ENCODE results near the gene KCNC2.
"Not testable (repeated sequence)": the region's sequence is repeated elsewhere in the genome, so short reads cannot be mapped to it uniquely, and the experiment has no call there.

The KCNC2 gene

GRCh38 chr12:75209812-75210138 is at the start of gene KCNC2:
KCNC2 (minus strand) TSS chr12:75209839.
- no peak for DNase-seq (ENCODE audit: low spot score)

GRCh38 chr12:75259143-75259542 is 49.5 kb upstream of the KCNC2 start:
- no peak for DNase-seq (ENCODE audit: low spot score)

DNA sequence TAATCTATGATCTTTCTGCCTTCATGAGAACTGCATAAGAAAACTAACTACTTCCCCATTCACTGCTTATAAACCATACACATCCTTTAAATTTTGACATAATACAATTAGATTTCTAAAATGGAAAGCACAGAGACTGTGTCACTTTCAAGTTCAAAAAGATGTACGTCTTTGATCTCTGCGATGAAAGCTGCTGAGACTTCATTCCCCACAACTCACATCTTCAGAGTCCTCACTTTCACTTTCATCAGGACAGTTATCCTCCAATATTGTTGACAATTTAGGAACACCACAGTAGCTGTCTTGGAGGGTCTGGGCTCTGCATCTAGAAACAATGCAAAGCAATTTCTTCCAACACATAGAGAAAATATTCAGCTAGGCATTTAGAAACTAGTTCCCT is 47.9 kb upstream of the KCNC2 start:
- DNase-seq (ENCODE audit: low spot score) = no peak

DNA sequence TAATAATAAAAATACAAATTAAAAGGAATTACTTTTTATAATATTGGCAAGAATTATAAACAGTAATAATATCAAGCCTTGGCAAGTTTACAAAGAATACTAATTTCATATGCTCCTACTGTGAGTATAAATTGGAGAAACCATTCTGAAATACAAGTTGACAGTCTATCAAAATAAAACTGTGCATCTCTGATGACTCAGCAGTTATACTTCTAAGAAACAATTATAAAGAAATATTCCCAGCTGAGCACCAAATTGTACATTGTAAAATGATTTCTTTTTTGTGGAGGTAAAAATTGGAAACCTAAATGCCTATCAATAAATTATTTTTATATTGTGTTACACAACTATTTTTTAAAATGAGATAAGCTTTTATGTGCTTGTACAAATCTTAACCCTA is 35.5 kb upstream of the KCNC2 start:
- DNase-seq (ENCODE audit: low spot score) = no peak

- no peak for DNase-seq (ENCODE audit: low spot score)
Measured at GRCh38 chr12:75239987-75240386, 30.3 kb upstream of the KCNC2 start.

DNA sequence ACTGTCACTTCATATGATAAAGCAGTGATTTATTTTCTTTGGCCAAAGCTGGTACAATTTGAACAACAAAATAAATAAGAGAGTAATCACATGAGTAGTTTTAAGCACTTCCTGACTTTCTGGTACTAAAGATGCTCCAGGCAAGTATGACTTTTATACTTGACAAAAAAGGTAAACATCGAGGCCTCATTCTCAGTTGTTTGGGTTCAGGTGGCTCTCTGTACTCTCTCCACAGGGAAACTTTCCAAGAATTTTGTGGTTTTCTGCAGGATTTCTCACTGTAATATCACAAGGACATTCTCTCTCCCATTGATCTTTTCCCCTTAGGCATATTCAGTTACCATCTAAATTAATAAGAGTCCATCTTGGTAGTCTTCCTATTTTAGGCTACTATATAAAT is 26.6 kb upstream of the KCNC2 start:
- DNase-seq (ENCODE audit: low spot score) = no peak

- DNase-seq (ENCODE audit: low spot score) = no peak
Measured at GRCh38 chr12:75227132-75227531, 17.5 kb upstream of the KCNC2 start.

DNA sequence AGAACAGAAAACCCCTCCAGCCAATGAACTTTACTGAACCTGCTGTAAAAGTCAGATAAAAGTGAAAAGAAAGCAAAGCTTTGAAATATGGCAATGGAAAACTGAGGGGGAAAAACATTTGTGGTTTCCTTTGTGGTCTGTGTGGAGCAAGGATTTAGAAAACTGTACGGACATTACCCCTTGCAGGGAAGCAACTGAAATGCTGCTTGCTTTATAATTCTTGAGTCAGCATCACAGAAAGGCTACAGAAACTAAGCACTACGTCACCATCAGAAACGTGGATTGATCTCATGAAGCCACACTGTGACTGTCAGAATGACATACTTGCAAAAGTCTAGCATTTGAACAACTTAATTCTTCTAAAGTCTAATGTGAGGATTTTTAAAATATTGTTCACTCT is 2.4 kb upstream of the KCNC2 start:
- no peak for DNase-seq (ENCODE audit: low spot score)

DNA sequence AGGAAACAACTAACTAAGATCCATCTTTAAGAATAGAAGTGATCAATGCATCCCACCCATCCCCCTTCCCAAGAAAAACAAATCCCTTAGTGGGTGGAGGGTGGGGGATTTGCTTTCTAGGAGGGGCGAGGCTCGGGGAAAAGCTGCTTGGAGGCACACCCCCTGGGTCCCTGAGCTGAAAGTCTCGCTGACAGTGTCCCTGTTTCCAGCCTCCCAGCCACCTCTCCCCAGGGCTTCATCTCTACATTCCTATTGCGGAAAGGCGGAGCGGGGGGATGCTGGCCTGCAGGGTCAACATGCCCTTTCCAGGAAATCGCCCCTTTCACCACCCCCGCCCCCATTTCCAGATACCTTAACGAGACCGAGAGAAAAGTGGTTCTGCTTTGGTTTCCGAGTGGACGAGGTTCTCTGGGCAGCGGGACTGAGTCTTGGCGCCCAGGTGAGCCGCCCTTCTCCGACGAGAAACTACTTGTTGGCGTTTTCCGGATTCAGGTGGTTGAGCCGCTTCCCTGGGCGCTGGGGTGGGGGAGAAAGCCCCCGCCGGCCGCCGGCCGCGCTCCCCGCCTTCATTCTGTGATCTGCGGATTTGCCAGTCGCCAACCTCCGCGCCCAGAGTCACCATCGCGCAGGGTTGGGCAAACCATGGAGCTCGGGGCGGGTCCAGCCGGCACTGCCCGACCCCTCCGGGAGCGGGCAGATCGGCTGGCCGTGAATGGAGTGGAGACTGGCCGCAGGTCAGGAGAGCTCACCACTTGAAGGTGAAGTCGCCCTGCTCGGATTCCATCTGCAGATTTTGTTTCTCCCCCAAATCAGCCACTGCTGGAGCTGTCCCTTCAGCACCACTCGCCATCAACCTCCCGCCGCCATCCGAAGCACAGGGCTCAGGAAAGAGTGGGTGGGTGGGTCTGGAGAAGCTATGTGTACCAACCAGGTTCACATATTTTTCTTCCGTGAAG is 505 bp downstream of the KCNC2 start:
- DNase-seq (ENCODE audit: low spot score) = no peak

DNA sequence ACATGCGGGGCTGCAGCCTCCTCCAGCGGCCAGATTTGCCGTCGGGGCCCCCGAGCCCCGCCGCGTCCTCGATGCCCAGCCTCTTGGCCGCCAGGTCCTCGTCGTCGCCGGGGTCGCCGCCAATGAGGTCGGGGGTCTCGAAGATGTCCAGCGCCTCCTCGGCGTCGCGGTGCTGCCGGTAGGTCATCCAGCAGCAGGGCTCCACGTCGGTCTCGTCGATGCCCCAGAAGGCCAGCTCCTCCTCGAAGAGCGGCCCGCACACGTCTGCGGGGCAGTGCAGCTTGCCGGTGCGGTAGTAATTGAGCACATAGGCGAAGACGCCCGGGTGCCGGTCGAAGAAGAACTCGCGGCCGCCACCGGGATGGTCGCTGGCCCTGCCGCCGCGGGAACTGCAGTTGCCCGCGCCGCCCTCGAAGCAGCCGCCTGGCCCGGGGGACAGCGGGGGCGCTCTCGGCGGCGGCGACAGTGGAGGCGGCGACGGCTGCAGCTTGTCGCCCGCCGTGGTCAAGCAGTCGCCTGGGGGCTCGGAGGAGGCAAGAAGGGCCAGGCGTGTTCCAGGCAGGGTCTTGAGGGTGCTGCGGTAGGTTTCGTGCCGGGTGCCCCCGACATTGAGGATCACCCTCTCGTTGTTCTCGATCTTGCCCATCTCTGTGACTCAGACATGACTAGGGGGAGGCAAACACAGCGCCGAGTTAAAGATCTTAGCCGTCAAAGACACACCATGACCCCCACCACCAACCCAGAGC is 2.1 kb downstream of the KCNC2 start:
- DNase-seq (ENCODE audit: low spot score) = no peak

- no peak for DNase-seq (ENCODE audit: low spot score)
Measured at GRCh38 chr12:75205558-75205957, 4.1 kb downstream of the KCNC2 start.

GRCh38 chr12:75196865-75197264 is 12.8 kb downstream of the KCNC2 start:
- DNase-seq (ENCODE audit: low spot score) = peak; percentile 66

DNA sequence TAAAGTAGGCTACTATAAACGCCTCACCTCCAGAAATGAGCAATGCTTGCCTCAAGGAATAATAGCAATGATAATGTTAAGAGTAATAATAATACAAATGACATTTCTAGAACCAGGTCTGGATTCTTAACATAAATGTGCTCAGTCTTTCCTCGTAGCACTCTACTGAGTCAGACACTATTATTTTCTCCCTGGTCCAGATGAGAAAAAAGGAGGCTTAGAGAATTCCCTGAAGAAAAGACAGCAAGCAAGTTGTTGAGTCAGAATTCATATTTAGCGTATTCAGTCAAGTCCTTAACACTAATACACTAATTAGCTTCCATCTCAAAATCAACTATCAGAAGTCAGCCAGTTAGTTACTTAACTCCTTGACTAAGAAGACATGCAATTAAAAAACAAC is 13.2 kb downstream of the KCNC2 start:
- no peak for DNase-seq (ENCODE audit: low spot score)

DNA sequence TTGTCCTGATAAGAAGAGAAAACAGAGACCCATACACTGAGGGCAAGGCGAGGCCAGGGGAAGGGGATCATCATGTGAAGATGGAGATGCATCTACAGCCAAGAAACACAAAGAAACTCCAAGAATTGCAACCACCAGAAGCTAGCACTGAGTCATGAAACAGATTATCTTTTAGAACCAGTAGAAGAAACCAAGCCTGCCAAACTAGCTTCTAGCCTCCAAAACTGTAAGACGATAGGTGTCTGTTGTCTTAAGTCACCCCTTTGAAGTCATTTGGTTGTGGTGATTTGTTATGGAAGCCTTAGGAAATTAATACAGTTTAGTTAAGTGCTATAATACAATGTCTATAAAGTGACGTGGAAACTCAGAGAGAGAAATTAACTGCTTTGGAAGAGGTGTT is 15.4 kb downstream of the KCNC2 start:
- no peak for DNase-seq (ENCODE audit: low spot score)

- DNase-seq (ENCODE audit: low spot score) = no peak
Measured at GRCh38 chr12:75192196-75192595, 17.4 kb downstream of the KCNC2 start.

DNA sequence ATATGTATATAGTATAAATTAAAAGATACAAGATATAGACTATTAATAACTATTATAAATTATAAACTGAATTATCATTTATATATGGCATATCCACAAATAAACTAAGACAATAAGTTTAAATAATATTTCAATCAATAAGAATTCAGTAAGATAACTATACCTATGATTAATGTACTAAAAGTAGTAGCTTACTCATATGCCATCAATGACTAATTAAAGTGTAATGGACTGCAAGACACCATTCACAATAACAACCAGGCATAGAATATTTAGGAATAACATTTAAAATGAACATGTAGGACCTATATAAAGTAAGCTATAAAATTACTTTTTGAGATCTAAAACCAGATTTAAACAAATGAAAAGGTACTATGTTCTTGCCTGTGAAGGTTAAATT is 18.8 kb downstream of the KCNC2 start:
- DNase-seq (ENCODE audit: low spot score) = no peak

GRCh38 chr12:75185881-75186280 is 23.8 kb downstream of the KCNC2 start:
- not testable (repeated sequence) for DNase-seq (ENCODE audit: low spot score)

GRCh38 chr12:75184516-75184915 is 25.1 kb downstream of the KCNC2 start:
- no peak for DNase-seq (ENCODE audit: low spot score)

DNA sequence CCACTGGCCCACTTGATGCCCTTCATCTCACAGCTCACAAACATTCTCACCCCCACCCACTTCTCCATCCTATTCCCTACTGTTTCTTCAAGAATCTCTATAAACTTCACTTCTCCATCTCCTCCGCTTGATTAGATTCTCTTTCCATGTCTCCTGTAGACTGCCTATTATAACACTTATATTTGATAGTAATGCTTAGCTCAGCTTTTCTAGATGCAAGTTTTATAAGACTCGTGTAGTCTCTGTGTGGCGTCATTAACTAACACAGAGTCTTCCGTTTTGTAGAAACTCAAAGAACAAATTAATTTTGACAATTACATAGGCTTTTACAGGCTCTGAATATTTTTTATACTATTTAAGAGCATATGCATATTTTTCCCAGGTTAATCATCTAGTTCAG is 25.7 kb downstream of the KCNC2 start:
- DNase-seq (ENCODE audit: low spot score) = no peak

DNA sequence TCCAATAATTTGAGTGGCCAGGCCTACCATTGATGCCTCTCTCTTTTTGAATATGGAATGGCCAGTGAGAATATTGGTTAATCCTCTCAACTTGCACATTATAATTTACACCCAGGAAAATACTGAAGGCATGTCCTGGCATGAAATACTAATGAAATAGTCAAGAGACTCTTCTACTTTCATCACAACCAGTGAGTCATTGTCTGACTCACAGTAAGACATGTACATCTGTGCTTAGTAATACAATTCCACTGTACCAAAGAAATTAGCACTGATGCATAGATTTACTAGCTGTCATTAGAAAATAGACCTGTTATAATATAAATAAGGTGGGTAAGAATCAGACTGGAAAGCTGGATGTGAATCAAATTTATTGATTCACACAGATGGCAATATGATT is 31.6 kb downstream of the KCNC2 start:
- DNase-seq (ENCODE audit: low spot score) = peak; percentile 86

GRCh38 chr12:75172611-75173010 is 37.0 kb downstream of the KCNC2 start:
- no peak for DNase-seq (ENCODE audit: low spot score)

- no peak for DNase-seq (ENCODE audit: low spot score)
Measured at GRCh38 chr12:75170640-75171185, 38.9 kb downstream of the KCNC2 start.

DNA sequence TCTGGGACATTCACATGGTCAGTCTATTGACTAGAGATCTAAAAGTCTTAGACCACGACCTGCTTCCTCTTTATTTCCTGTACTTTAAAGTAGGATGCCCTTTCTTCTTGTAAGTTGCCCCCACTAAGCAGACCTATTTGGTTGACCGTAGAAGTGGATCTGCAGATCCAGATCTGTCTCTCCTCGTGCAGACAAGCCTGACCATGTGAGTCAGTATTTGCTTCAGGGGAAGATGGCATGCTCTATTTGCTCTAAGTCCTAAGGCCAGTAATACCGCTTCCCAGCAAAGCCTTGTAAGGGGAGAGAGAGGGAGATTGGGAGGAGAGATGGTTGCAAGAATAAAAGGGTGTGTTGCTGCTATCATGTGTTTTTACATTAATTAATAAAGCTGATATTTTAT is 46.8 kb downstream of the KCNC2 start:
- no peak for DNase-seq (ENCODE audit: low spot score)

All from kidney tubule cell (primary cell).